Stomach (tissue), 4 donors: ENCODE results near the gene NCOA1.

ENCODE experiments used
- POLR2A ChIP-seq, 4 donors: fragments of 450-650 bp; IDR thresholded peaks; one replicate each; pipeline ENCODE4 v1.6.1; 2016; ENCODE audit warnings: antibody characterized with exemption in 4 of 4, control low read depth in 2 of 4, mild to moderate bottlenecking in 1 of 4, moderate library complexity in 1 of 4
- POLR2AphosphoS5 ChIP-seq, 3 donors: sonication (generic); formaldehyde crosslinking; IDR thresholded peaks; one replicate each; pipeline ENCODE4 v1.6.1; 2016; ENCODE audit warnings: antibody characterized with exemption in 3 of 3

- TF ChIP-seq POLR2A (IDR thresholded peaks at IDR 0.05): no peak
- no peak for TF ChIP-seq POLR2AphosphoS5 (IDR thresholded peaks at IDR 0.05)
Measured at GRCh38 chr2:24704692-24705091, 213.6 kb downstream of the NCOA1 start.
